Measurements from ENCODE around the gene REPIN1. TPM values are rescaled to one million over a fixed set of nuclear protein-coding genes. Genes with fewer than 3 reads are reported as not detected.

Gene REPIN1
- 40.4 TPM for total RNA-seq

GRCh38 chr7:150368096-150368883 is at the start of gene REPIN1:
Gene REPIN1, plus strand, starts transcription at chr7:150368822. Its CDS starts 890 bp downstream, at chr7:150369712.

GRCh38 chr7:150322833-150323681 is 45.6 kb upstream of the REPIN1 start, which contains the start of the genes ACTR3C and LRRC61:
Gene ACTR3C, minus strand, starts transcription at chr7:150323545. Its CDS starts 28,249 bp downstream, at chr7:150295296.
Gene LRRC61, plus strand, starts transcription at chr7:150323355. Its CDS starts 13,507 bp downstream, at chr7:150336862.

GRCh38 chr7:150341263-150342120 is 27.1 kb upstream of the REPIN1 start, which contains the start of gene RARRES2:
Gene RARRES2, minus strand, starts transcription at chr7:150341629. Its CDS starts 1,020 bp downstream, at chr7:150340609.

GRCh38 chr7:150378853-150379440 is 10.3 kb downstream of the REPIN1 start, which contains the start of gene ZNF775:
Gene ZNF775, plus strand, starts transcription at chr7:150379330. Its CDS starts 9,141 bp downstream, at chr7:150388471.

Other genes starting within 250 kb of the REPIN1 start
- gene LRRC61, start 45.5 kb upstream of the REPIN1 start, total RNA-seq = 12.9 TPM
- gene ACTR3C, start 45.3 kb upstream of the REPIN1 start, total RNA-seq = 4.6 TPM
- gene RARRES2, start 27.2 kb upstream of the REPIN1 start, total RNA-seq = 10.8 TPM
- 7.6 TPM for gene ZNF775, start 10.5 kb downstream of the REPIN1 start, total RNA-seq
- gene GIMAP8, start 81.8 kb downstream of the REPIN1 start, total RNA-seq = 2.8 TPM
- gene GIMAP7, start 146.1 kb downstream of the REPIN1 start, total RNA-seq = 3.7 TPM
- gene GIMAP4, start 198.6 kb downstream of the REPIN1 start, total RNA-seq = 10.8 TPM

Measured in diencephalon (tissue), 1 donor.